ENCODE measurements around the gene UBQLNL. TPM values are rescaled to one million over a fixed set of nuclear protein-coding genes. Genes with fewer than 3 reads are reported as not detected.

Gene UBQLNL, protein sequence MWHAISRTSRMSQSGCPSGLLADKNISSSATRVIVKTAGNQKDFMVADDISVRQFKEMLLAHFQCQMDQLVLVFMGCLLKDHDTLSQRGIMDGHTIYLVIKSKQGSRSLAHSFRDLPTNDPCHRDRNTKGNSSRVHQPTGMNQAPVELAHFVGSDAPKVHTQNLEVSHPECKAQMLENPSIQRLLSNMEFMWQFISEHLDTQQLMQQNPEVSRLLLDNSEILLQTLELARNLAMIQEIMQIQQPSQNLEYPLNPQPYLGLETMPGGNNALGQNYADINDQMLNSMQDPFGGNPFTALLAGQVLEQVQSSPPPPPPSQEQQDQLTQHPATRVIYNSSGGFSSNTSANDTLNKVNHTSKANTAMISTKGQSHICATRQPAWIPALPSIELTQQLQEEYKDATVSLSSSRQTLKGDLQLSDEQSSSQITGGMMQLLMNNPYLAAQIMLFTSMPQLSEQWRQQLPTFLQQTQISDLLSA
- 0.03 and 0.10 TPM in 2 replicates for polyA plus RNA-seq (2012; rRNA removed)
- not detected in 2 replicates for polyA plus RNA-seq (2012; cell fraction: cytosol; rRNA removed)
- 0.29 and 0.34 TPM in 2 replicates for polyA plus RNA-seq (2012; cell fraction: nucleus; rRNA removed)

DNA sequence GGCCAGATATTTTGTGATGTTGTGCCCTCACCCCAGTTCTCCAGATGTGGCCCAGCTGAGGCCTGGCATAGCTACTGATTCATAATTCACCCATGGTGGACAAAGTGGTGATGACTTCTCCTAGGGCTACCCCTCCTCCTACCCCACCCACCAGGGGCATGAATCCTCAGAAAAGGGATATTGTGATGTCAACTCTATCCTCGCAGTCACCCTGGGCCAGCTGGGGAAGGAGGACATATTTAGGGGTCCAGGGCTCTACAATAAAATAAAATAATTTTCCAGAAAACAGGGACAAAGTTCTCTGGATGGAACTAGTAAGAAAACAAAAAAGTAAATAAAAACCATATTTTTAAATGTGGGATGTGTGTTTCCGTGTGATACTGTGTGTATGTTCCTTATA lies at the start of gene UBQLNL:
UBQLNL (minus strand) TSS at position 101 of the 400 bp plus-strand sequence. CDS start 258 bp downstream, outside the sequence.
- POLR2A ChIA-PET = no interaction called here
- no peaks in the 10 kb centered on the region for H3K9me2 ChIP-seq
- CTCF ChIA-PET = no interaction called here
- no peak for DNase-seq
- no peaks in the 10 kb centered on the region for H3K79me2 ChIP-seq (ENCODE audit: insufficient read depth)
- H4K20me1 ChIP-seq (ENCODE audit: insufficient read depth) = no peaks in the 10 kb centered on the region
- no peak within 1 kb of the TSS for H3K9ac ChIP-seq
- WGBS (ENCODE audit: low lambda C conversion rate) = 4% methylated on average over 2 of the region's 2 CpGs
- no peaks in the 10 kb centered on the region for H3K4me1 ChIP-seq (ENCODE audit: control insufficient read depth in 1 of 2, insufficient read depth in 2 of 2, low read depth in 1 of 2, low read length in 1 of 2)
- no peak within 1 kb of the TSS for H3K4me2 ChIP-seq
- no peaks in the 10 kb centered on the region for H3F3A ChIP-seq (replicated peaks; ENCODE audit: insufficient read depth)
- H3K27ac ChIP-seq (ENCODE audit: low read depth in 2 of 2, low read length in 1 of 2) = no peak within 1 kb of the TSS
- H3K27me3 ChIP-seq (ENCODE audit: insufficient read depth) = no peaks in the 10 kb centered on the region
- H3K36me3 ChIP-seq (replicated peaks in 1 of 2; ENCODE audit: control insufficient read depth in 1 of 2, insufficient read depth in 2 of 2, low read length in 1 of 2) = no peaks in the 10 kb centered on the region
- TF ChIP-seq NRF1 (IDR thresholded peaks at IDR 0.05; ENCODE audit: low read depth, low read length) (no peak), MEF2A (IDR thresholded peaks at IDR 0.05; ENCODE audit: borderline replicate concordance, low read depth) (no peak), EZH2phosphoT487 (IDR thresholded peaks at IDR 0.05; ENCODE audit: borderline replicate concordance, low read depth) (no peak), MAX (IDR thresholded peaks at IDR 0.05; ENCODE audit: low read depth) (no peak)
- no peak within 1 kb of the TSS for H3K4me3 ChIP-seq (ENCODE audit: low read depth in 2 of 2, low read length in 1 of 2)
- H3K9me3 ChIP-seq = no peaks in the 10 kb centered on the region
- no peak within 1 kb of the TSS for H2AFZ ChIP-seq (ENCODE audit: low read depth)

DNA sequence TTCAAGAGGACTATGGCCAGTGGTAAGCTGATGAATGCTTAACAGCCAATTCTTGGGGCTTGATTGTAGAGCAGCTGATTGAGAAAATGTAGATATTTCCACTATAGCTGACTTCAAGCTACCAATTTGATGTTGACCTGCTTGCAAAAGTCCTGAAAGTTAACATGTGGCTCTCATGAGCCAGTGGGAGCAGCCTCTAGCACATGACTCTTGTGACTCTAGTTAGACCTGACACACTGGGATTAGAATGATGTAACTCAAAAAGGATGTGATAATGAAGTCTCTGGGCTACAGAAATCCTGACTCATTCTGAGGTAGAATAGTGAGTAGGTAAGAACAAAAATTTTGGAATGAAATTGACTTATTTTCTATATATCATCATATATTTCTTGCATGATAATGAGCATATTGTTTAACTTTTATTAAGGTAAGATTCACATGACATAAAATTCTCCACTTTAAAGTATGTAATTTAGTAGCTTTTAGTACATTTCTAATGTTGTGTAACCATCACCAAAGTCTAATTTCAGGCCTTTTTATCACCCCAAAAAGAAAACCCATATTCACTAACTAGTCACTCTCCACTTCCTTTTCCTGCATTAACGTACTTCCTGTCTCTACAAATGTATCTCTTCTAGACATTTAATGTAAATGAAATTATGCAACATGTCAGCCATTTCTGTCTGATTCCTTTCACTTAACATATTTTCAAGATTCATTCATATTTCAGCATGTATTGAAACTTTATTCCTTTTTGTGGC lies 47.9 kb upstream of the UBQLNL start:
- WGBS (ENCODE audit: low lambda C conversion rate) = 8% methylated on average over 1 of the region's 1 CpG
- Histone ChIP-seq H3K4me1 (ENCODE audit: control insufficient read depth in 1 of 2, insufficient read depth in 2 of 2, low read depth in 1 of 2, low read length in 1 of 2) (no peaks in the 10 kb centered on the region), H3K9ac (no peak overlapping the region), H3K4me3 (ENCODE audit: low read depth in 2 of 2, low read length in 1 of 2) (no peak overlapping the region), H2AFZ (ENCODE audit: low read depth) (no peak overlapping the region), H3K79me2 (ENCODE audit: insufficient read depth) (no peaks in the 10 kb centered on the region), H3K36me3 (replicated peaks in 1 of 2; ENCODE audit: control insufficient read depth in 1 of 2, insufficient read depth in 2 of 2, low read length in 1 of 2) (no peaks in the 10 kb centered on the region), H4K20me1 (ENCODE audit: insufficient read depth) (no peaks in the 10 kb centered on the region), H3K9me3 (no peaks in the 10 kb centered on the region), H3K4me2 (no peak overlapping the region), H3F3A (replicated peaks; ENCODE audit: insufficient read depth) (no peaks in the 10 kb centered on the region), H3K27me3 (ENCODE audit: insufficient read depth) (peaks cover 12% of the 10 kb centered on the region; the same call in 1 of the 2 replicates), H3K9me2 (no peaks in the 10 kb centered on the region), H3K27ac (ENCODE audit: low read depth in 2 of 2, low read length in 1 of 2) (no peak overlapping the region)
- ChIA-PET POLR2A (no interaction called here), CTCF (interaction anchor here (1.0 kb wide), 1 partner anchor 17 kb away, joined by 3 read pairs; no protein-coding TSS in a partner anchor)
- no peak for DNase-seq
- TF ChIP-seq, protein P1, sequence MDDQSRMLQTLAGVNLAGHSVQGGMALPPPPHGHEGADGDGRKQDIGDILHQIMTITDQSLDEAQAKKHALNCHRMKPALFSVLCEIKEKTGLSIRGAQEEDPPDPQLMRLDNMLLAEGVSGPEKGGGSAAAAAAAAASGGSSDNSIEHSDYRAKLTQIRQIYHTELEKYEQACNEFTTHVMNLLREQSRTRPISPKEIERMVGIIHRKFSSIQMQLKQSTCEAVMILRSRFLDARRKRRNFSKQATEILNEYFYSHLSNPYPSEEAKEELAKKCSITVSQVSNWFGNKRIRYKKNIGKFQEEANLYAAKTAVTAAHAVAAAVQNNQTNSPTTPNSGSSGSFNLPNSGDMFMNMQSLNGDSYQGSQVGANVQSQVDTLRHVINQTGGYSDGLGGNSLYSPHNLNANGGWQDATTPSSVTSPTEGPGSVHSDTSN (IDR thresholded peaks at IDR 0.05) = no peak
- no peak for TF ChIP-seq SMC3 (IDR thresholded peaks at IDR 0.05; ENCODE audit: low read depth, low read length)
- no peak for TF ChIP-seq CHD2 (IDR thresholded peaks at IDR 0.05; ENCODE audit: low read length, partially characterized antibody)
- TF ChIP-seq EZH2phosphoT487 (IDR thresholded peaks at IDR 0.05; ENCODE audit: borderline replicate concordance, low read depth) = no peak
- TF ChIP-seq ELF1 (IDR thresholded peaks at IDR 0.05) = no peak
- TF ChIP-seq SIN3A (IDR thresholded peaks at IDR 0.05; ENCODE audit: borderline replicate concordance, low read depth, low read length) = no peak
- TF ChIP-seq IRF3 (IDR thresholded peaks at IDR 0.05; ENCODE audit: low read depth, low read length) = no peak
- TF ChIP-seq MXI1 (IDR thresholded peaks at IDR 0.05; ENCODE audit: low read depth, low read length) = no peak
- no peak for TF ChIP-seq REST (IDR thresholded peaks at IDR 0.05; ENCODE audit: low read depth, low read length)
- no peak for TF ChIP-seq FOXM1 (IDR thresholded peaks at IDR 0.05; ENCODE audit: low read depth)
- TF ChIP-seq TCF12 (IDR thresholded peaks at IDR 0.05) = no peak
- TF ChIP-seq USF1 (IDR thresholded peaks at IDR 0.05; ENCODE audit: borderline replicate concordance, low read depth) = no peak
- TF ChIP-seq MEF2A (IDR thresholded peaks at IDR 0.05; ENCODE audit: borderline replicate concordance, low read depth) = no peak
- no peak for TF ChIP-seq JUND (IDR thresholded peaks at IDR 0.05)
- TF ChIP-seq TAF1 (IDR thresholded peaks at IDR 0.05; ENCODE audit: borderline replicate concordance, low read depth, low read length) = no peak
- no peak for TF ChIP-seq YY1 (IDR thresholded peaks at IDR 0.05; ENCODE audit: low read depth)

All from SK-N-SH (cell line).